T follicular helper cell (primary cell): Measurements from ENCODE around the gene BRPF1.

Experiments used
- DNase-seq: peaks from one replicate; pipeline ENCODE4 v3.0.0-alpha.2; 2020; ENCODE audit warnings: low read depth

BRPF1 gene

DNA sequence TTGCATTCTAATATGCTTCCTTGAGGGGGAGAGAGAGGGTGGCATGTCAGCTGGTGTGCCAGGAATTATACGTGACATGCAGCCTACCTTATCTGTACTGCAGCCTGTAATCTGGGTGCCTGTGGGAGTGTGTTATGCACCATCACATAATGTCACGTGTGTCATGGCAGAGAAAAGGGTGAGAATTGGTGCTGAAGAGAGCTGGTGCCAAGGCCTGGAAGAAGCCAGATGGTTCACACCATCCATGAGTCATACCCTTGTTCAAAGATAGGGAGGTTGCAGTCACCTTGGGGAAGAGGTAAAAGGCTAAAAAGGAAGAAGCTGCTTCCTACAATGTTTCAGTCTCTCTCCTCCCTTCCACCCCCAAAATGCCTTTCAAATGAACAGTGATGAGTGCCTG, 5.3 kb downstream of the BRPF1 start:
- no peak for DNase-seq

GRCh38 chr3:9739181-9739580, 7.6 kb downstream of the BRPF1 start:
- DNase-seq: no peak

GRCh38 chr3:9742560-9742959, 11.0 kb downstream of the BRPF1 start:
- DNase-seq: no peak

DNA sequence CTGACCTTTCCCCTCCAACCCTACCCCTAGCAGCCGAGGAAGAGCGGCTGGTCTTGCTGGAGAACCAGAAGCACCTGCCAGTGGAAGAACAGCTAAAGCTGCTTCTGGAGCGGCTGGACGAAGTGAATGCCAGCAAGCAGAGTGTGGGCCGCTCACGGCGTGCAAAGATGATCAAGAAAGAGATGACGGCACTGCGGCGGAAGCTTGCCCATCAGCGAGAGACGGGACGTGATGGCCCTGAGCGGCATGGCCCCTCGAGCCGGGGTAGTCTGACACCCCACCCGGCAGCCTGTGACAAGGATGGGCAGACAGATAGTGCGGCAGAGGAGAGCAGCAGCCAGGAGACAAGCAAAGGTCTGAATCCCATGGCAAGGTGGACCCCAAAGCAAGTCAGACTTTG, 12.0 kb downstream of the BRPF1 start:
- no peak for DNase-seq

- DNase-seq: no peak
Measured at GRCh38 chr3:9744162-9744561, 12.6 kb downstream of the BRPF1 start.

- DNase-seq: no peak
Measured at GRCh38 chr3:9745521-9745920, 14.0 kb downstream of the BRPF1 start.

- DNase-seq: no peak
Measured at GRCh38 chr3:9746330-9746729, 14.8 kb downstream of the BRPF1 start.

DNA sequence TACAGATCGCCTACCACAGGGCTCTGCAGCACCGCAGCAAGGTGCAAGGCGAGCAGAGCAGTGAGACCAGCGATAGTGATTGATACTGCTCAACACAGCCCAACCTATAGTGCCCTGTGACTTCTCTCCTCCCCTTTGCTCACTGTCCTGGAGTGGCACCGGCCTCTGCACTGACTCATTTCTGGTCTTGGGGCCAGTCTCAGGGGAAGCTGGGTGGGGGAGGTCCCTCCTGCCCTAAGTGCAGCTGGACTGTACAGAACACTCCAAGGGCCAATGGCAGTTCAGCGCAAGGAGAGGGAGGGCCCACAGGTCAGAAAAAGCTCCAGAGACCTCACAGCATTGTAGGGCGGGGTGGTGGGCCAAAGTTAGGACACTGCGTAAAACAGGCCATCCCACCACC, 15.7 kb downstream of the BRPF1 start:
- DNase-seq: no peak

DNA sequence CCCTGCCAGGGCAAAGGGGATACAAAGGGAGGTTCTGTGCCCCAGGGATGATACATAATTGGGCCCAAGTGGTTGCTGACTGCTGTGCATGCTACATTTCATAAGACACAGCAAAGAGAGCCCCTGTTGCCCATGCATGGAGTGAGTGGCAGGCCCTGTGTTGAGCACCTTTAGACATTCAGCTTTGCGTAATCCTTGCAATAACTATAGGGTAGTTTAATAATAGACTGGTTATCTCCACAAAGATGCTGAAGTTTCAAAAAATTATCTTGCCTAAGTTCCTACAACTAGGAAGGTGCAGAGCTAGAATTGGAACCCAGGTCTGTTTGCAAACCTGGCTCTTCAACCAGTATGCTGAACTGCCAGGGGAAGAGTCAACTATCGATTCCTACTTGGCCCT, 16.5 kb downstream of the BRPF1 start:
- no peak for DNase-seq

DNA sequence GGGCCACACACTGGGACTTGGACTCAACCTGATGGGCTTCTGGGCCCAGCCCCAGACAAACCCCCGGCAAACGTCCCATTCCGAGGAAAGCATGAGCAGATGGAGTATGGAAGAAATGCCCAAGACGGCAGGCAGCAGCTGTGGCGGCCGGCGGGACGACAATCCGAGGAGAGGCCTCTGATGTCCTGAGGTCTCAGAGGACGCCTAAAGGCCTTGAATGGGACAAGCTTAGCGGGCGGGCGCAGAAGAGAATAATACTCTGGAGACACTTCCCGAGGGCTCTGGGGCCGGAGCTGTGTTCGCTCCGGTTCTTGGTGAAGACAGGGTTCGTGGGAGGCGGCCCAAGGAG, 17.7 kb downstream of the BRPF1 start:
- no peak for DNase-seq

GRCh38 chr3:9749645-9750555, 18.4 kb downstream of the BRPF1 start, which contains the start of gene OGG1:
OGG1 (plus strand) TSS chr3:9749952; CDS start chr3:9750287, 335 bp downstream.
- DNase-seq: peak; percentile 90

DNA sequence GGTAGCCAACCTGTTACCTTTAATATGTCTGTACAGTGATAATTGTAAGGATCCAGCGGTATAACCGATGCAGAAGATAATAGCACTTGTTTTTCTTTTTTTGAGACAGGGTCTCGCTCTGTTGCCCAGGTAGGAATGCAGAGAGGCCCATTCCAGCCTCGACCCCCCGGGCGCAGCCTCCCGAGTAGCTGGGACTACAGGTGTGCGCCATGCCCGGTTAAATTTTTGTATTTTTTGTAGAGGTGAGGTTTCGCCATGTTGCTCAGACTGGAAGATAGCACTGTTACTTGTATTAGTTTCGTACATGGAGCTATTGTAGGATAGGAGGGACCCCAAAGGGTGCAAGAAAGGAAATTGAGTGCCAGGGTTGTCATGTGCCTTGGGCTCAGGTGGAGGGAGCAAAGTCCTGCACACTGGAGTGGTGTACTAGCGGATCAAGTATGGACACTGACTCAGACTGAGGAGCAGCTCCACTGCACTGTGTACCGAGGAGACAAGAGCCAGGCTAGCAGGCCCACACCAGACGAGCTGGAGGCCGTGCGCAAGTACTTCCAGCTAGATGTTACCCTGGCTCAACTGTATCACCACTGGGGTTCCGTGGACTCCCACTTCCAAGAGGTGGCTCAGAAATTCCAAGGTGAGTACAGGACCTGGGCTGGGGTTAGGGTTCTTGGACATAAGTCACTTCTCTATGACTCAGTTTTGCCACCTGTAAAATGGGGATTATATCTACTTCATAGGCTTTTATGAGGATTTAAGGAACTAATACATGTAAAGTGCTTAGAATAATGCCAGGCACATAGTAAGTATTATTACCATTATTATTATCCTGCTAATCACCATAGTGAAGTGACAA, 19.2 kb downstream of the BRPF1 start:
- no peak for DNase-seq

- DNase-seq: no peak
Measured at GRCh38 chr3:9754678-9755077, 23.1 kb downstream of the BRPF1 start.

DNA sequence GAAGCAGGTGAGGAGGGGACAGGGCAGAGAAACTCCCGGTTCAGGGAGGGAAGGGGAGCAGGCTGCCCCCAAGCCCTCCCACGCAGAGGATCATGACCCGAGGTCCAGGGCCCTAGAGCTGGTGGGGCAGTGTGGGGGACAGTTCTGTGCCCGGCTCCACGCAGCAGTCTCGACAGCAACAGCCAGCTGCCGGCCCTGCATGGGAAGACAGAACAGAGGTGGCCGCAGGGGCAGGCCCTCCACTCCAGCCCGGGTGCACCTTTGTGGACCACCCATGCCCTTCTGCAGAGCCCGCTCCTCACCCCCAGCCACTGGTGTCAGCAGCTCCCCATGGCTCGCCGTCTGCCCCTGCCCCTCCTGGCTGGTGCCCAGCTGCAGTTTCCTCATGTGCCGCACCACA, 25.9 kb downstream of the BRPF1 start:
- no peak for DNase-seq

- no peak for DNase-seq
Measured at GRCh38 chr3:9760779-9761505, 29.4 kb downstream of the BRPF1 start.

DNA sequence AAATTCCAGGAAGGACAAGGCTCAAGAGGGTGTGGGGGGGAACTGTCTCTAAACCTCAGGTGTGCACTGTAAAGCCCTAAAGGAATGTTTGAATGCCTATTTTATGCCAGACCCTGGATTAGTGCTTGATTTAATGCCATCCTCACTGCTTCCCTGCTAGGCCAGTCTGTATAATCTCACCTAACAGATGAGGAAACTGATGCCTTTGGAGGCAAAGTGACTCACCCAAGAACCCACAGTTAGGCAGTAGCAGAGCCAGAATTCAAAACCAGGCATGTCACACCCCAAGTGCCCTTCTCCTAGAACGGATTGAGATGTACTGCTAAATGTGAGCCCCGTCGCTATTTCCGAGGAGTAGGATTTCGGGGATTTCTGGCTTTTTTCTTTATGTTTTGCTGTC, 30.4 kb downstream of the BRPF1 start:
- no peak for DNase-seq

DNA sequence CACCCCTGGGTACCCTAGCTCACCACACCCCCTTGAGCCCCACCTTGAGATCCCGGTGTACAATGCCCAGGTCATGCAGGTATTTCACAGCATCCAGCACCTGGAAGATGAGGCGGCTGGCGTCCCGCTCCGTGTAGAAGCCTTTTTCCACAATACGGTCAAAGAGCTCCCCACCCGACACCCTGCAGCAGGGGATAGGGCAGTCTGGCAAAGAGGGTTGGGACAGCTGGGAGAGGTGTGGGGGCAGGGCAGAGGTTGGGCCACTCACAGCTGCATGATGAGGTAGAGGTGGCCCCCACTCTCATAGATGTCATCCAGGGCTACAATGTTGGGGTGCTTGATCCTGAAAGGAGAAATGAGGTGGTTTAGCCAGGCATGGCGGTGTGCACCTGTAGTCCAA, 31.3 kb downstream of the BRPF1 start:
- DNase-seq: no peak

GRCh38 chr3:9765865-9766264, 34.3 kb downstream of the BRPF1 start:
- no peak for DNase-seq

DNA sequence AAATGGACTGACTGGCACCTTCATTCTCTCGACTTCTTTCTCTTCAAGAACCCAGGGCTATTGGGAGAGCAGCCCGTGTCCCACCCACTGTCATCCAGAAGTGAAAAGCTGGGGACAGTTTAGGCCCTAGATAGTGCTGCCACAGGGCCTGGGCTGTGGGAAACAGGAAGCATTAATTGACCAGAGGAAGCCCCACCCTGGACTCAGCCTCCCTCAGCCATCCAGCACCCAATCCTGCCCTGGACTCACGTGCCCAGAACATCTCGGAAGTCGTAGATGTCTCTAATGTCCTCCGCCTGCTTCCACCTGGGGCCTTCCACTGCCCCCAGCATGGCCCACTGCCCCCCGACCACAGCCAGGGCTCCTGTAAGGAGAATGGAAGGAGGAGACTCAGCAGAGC, 35.9 kb downstream of the BRPF1 start:
- no peak for DNase-seq

DNA sequence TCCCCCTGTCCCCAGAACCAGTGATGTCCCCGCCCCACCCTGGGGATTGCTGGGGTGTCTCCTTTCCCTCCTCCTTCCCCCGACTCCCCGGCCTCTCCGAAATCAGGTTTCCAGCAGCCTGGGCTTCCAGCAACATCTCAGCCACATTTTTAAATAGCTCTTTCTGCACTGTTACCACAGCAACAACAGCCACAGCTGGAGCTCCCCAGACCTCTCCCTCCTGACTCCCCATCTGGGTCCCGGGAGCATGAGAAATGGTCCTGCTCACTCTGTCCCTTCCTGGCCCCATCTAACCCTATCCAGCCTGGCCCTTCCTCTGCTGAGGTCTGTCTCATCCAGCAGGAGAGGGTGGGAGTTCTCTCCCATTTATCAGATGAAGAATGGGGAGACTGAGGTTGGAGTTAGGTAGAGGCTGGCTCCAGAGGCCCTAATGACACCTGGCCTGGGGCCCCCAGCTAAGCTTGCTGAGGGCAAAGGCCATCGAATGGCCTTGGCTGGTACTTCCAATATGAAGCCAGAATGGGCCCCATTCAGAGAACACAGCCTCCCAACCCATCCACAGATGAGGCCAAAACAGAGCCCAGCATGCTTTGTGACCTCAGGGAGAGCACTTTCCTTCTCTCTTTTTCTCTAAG, 36.7 kb downstream of the BRPF1 start:
- DNase-seq: no peak

DNA sequence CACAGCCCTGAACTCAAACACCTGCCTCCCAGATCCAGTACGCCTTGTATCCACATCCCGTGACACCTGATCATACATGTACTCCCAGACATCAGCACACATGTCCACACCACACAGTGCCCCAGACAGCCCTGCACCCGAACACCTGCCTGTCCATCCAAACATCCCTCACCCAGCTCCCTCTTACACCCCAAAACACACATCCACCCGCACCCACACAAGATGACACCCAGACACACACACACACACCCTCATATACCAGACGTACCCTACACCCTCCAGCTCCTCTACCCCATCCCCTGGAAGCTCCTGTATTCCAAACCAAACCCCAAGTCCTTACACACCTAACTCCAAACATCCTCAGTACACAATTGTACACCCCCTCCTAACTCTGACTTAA, 37.5 kb downstream of the BRPF1 start:
- no peak for DNase-seq
